ENCODE data around the gene NEAT1. TPM values are rescaled to one million over a fixed set of nuclear protein-coding genes. Genes with fewer than 3 reads are reported as not detected.

Gene NEAT1
- total and polyA plus RNA-seq, 9 of the 15 experiments (the other 6 are each of a cell fraction or from before 2014, with no cell fraction given): 20.1 to 389 (median 62.8) TPM

DNA sequence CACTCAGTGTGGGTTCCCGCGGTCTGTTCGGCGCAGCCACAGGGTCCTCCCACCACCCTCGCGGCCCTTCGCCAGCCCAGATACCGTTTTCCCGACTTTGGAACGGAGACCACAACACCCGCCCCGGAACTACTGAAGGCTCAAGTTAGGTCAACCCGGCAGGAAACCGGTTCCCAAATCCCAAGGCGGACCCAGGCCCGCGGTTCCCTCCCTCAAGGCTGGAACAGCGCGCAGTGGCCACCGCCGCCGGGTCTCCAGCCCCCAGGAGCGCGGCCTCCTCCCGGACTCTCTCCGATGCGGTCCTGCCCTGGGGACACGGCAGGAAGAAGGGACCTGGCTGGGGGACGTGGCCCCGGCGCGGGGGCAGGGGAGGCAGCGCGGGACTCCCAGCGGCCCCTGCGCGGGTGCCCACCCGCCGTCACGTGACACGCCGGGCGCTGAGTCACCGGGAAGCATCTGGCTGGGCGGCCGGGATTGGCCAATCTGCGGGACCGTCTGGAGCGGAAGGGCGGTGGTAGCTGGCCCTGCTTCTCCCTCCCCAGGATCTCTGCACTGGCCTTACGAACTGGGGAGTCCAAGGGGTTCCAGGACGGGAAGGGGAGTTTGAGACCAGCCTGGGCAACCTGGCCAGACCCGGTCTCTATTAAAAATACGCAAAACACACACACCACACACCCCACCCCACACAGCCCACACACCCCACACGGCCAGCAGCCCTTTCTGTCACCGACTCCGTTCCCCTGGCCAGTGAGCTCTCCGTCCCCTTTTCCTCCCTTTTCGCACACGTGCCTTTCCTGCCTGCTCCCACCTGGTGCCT lies 54.8 kb downstream of the NEAT1 start (continued):
- peak; percentile 58 for TF ChIP-seq KDM5B (IDR thresholded peaks at IDR 0.05; ENCODE audit: insufficient replicate concordance, low read depth, low read length)
- TF ChIP-seq FOS (IDR thresholded peaks at IDR 0.05; ENCODE audit: extremely low read depth, insufficient read length): peak; percentile 39
- no peak; the same call in 1 of the 2 replicates for TF ChIP-seq MAFF (IDR thresholded peaks at IDR 0.05; ENCODE audit: low read length)
- peak; percentile 93; the same call in 1 of the 2 replicates for TF ChIP-seq ZC3H4 (CRISPR knock-in tag; IDR thresholded peaks at IDR 0.05; ENCODE audit: borderline replicate concordance)

DNA sequence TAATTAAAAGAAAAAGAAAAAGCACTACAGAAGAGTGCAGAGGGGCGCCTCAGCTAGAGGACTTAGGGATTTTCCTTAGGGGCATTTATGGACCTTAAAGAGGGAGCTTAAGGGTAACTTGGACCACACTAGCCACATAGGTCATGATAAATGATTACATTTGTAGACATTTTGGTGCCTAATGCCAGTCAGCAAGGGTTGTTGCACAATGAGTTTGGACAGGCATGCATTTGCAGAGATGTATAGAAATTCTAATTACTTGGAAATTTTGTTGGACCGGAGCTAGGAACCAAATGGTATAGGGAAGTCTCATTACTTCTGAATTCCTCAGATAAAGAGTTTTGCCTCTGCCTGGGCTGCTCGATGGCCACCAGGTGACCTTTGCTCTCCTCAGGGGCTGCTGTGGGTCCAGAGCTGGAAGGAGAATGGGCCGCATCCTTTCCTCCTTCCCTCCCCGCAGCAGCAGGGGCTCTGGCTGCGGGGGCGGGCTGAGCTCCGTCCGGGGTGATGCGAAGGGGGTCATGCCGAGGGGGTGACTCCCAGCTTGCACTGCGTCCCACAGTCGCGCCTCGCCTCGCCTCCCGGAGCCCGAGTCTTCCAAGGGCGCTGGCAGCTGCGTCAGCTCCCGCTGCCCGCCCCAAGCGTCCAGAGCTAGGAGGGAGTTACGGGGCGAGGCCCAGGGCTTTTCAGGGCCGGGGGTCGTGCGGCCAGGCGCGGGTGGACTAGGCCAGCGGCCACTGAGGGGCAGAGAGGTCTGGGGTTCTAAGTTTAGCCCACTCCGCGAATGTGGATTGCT lies 56.0 kb downstream of the NEAT1 start:
- peak overlapping the region; percentile 99 for H3K27ac ChIP-seq (ENCODE audit: extremely low read depth, low read depth, low read length)
- peaks cover 9% of the 10 kb centered on the region; the same call in 1 of the 3 replicates for H3K36me3 ChIP-seq (ENCODE audit: control insufficient read depth, insufficient read depth, low read length)
- no TSS peak for BruUV-seq (replicated peaks)
- no peaks in the 10 kb centered on the region for H3K9me1 ChIP-seq (ENCODE audit: control insufficient read depth, insufficient read depth, low read length)
- in situ Hi-C loops (cut with MboI): no loop called here
- H3K4me1 ChIP-seq (replicated peaks in 1 of 2; ENCODE audit: control insufficient read depth in 2 of 2, insufficient read depth in 2 of 2, low read length in 2 of 2): peaks cover 38 to 57% of the 10 kb centered on the region in 2 experiments
- H3K9ac ChIP-seq (ENCODE audit: insufficient read depth in 1 of 2, low read depth in 2 of 2, low read length in 2 of 2): peak overlapping the region; percentile 90 to 100
- peak overlapping the region; percentile 98 for H3K4me2 ChIP-seq (ENCODE audit: insufficient read depth, low read length)
- peaks cover 68% of the 10 kb centered on the region for H3K79me2 ChIP-seq (ENCODE audit: control insufficient read depth, insufficient read depth, low read length)
- H2AFZ ChIP-seq (ENCODE audit: low read depth, low read length): peak overlapping the region; percentile 70
- H3K27me3 ChIP-seq (ENCODE audit: control insufficient read depth in 2 of 2, insufficient read depth in 2 of 2, low read length in 2 of 2): no peaks in the 10 kb centered on the region
- CTCF ChIA-PET (ENCODE audit: low intra/inter-chr PET ratio): no interaction called here
- peak; percentile 52 for ATAC-seq
- H3K9me3 ChIP-seq (replicated peaks; ENCODE audit: control insufficient read depth, insufficient read depth, low read depth, low read length): no peaks in the 10 kb centered on the region
- peak overlapping the region; percentile 93 for H3K4me3 ChIP-seq
- intact Hi-C loops (cut with micrococcal nuclease): no loop called here
- POLR2A ChIA-PET: interaction anchor here (0.6 to 26.0 kb wide), 14 partner anchors 10 to 484 kb away, joined by 3 to 2118 read pairs (median 4); partner anchors contain the start of genes MALAT1 and NEAT1
- no peaks in the 10 kb centered on the region for H4K20me1 ChIP-seq (replicated peaks; ENCODE audit: control insufficient read depth, insufficient read depth, low read length)
- DNase-seq (ENCODE audit: extremely low read depth in 1 of 4, low spot score in 3 of 4): peak; percentile 79 to 94 (median 84)
- WGBS (ENCODE audit: insufficient coverage, low coverage, missing lambda C conversion rate): 2% methylated on average over 25 of the region's 33 CpGs
- FAIRE-seq: peak; percentile 79
- TF ChIP-seq ZKSCAN3 (CRISPR knock-in tag; IDR thresholded peaks at IDR 0.05): no peak
- TF ChIP-seq, protein P1, sequence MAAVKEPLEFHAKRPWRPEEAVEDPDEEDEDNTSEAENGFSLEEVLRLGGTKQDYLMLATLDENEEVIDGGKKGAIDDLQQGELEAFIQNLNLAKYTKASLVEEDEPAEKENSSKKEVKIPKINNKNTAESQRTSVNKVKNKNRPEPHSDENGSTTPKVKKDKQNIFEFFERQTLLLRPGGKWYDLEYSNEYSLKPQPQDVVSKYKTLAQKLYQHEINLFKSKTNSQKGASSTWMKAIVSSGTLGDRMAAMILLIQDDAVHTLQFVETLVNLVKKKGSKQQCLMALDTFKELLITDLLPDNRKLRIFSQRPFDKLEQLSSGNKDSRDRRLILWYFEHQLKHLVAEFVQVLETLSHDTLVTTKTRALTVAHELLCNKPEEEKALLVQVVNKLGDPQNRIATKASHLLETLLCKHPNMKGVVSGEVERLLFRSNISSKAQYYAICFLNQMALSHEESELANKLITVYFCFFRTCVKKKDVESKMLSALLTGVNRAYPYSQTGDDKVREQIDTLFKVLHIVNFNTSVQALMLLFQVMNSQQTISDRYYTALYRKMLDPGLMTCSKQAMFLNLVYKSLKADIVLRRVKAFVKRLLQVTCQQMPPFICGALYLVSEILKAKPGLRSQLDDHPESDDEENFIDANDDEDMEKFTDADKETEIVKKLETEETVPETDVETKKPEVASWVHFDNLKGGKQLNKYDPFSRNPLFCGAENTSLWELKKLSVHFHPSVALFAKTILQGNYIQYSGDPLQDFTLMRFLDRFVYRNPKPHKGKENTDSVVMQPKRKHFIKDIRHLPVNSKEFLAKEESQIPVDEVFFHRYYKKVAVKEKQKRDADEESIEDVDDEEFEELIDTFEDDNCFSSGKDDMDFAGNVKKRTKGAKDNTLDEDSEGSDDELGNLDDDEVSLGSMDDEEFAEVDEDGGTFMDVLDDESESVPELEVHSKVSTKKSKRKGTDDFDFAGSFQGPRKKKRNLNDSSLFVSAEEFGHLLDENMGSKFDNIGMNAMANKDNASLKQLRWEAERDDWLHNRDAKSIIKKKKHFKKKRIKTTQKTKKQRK (IDR thresholded peaks at IDR 0.05; ENCODE audit: borderline replicate concordance, low read depth, low read length): no peak
- peak; percentile 97 for TF ChIP-seq ZBTB7A (IDR thresholded peaks at IDR 0.05; ENCODE audit: borderline replicate concordance, control insufficient read depth, low read depth, low read length)
- no peak for TF ChIP-seq THRAP3 (IDR thresholded peaks at IDR 0.05; ENCODE audit: borderline replicate concordance)
- no peak for TF ChIP-seq SIN3B (IDR thresholded peaks at IDR 0.05; ENCODE audit: low read depth)
- no peak for TF ChIP-seq ZNF561 (CRISPR knock-in tag; conservative IDR thresholded peaks at IDR 0.05)
- TF ChIP-seq ZNF668 (CRISPR knock-in tag; IDR thresholded peaks at IDR 0.05): no peak
- no peak for TF ChIP-seq ZNF134 (CRISPR knock-in tag; conservative IDR thresholded peaks at IDR 0.05)
- TF ChIP-seq, protein P2, sequence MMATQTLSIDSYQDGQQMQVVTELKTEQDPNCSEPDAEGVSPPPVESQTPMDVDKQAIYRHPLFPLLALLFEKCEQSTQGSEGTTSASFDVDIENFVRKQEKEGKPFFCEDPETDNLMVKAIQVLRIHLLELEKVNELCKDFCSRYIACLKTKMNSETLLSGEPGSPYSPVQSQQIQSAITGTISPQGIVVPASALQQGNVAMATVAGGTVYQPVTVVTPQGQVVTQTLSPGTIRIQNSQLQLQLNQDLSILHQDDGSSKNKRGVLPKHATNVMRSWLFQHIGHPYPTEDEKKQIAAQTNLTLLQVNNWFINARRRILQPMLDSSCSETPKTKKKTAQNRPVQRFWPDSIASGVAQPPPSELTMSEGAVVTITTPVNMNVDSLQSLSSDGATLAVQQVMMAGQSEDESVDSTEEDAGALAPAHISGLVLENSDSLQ (IDR thresholded peaks at IDR 0.05): no peak
- TF ChIP-seq RAD21 (CRISPR knock-in tag; conservative IDR thresholded peaks at IDR 0.05 in 1 of 2, IDR thresholded peaks at IDR 0.05 in 1 of 2): 0 out of 4 replicates have a peak, but pooled peaks of 1 of the 2 experiments have one; percentile 7

Data from K562 (cell line).